Measurements from ENCODE around the gene NAB2.

Gene NAB2

DNA sequence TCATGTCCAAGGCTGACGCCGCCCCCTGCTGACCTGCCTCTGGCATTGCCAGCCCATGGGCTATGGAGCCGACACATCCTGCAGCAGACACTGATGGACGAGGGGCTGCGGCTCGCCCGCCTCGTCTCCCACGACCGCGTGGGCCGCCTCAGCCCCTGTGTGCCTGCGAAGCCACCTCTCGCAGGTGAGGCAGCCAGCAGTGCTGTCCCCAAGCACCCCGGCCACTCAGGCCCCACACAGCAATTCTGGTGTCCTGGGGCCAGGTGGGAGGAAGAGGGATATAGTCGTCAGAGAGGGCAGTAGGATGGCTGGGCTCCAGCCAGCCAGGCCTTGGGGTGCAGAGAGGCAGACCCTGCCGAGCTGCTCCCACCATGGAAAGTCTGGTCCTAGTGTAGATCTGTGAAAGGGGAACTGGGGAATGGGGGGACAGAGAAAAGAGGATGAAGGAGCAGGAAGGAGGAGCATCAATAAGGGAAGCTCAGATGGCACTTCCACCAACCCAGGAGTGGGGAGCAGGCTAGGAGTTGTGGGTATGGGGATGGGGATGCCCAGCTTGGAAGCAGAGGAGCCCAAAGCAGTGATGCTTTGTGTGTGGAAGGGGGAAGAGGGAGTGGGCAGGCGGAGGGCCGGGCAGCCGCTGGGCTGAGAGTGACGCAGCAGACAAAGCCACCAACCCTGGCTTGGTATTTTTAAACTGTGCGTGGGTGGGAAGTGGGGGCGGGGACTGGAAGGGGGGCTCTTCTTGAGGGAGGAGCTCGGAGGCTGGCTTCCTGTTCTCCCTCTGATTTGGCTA is 4.7 kb downstream of the NAB2 start:
- peak; percentile 92 for DNase-seq (ENCODE audit: low spot score)

- no peak for DNase-seq (ENCODE audit: low spot score)
These were observed 5.6 kb downstream of the NAB2 start for GRCh38 chr12:57094208-57095160.

DNA sequence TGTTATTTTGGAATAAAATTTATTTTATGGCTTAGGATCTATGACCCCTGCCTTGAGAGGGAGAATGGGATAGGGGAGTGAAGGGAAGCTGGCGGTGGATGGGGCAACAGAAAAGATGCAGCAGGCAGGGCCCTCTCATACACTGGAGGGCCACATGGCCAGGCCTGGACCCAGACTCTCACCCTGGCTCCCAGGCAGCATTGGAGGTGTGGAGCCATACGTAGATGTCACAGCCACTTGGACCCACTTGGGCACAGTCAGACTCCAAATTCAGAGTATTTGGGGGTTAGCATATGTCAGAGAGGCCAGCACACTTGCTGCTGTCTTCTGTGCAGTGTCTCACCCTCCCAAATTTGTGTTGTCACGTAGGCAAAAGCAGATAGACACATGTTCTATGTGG is 6.5 kb downstream of the NAB2 start:
- DNase-seq (ENCODE audit: low spot score): no peak

- no peak for DNase-seq (ENCODE audit: low spot score)
These were observed 7.2 kb downstream of the NAB2 start for GRCh38 chr12:57096099-57096572.

- DNase-seq (ENCODE audit: low spot score): no peak
These were observed 8.0 kb downstream of the NAB2 start for GRCh38 chr12:57096748-57097553.

DNA sequence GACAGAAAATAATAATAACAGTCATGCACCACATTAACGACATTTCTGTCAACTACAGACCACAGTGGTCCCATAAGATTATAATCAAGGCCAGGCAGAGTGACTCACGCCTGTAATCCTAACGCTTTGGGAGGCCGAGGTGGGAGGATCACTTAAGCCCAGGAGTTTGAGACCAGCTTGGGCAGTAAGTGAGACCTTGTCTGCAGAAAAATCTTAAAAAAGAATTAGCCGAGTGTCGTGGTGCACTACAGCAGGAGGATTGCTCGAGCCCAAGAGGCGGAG is 8.6 kb downstream of the NAB2 start:
- DNase-seq (ENCODE audit: low spot score): no peak

- DNase-seq (ENCODE audit: low spot score): no peak
These were observed 9.6 kb downstream of the NAB2 start for GRCh38 chr12:57098546-57098945.

GRCh38 chr12:57099047-57099714 is 10.3 kb downstream of the NAB2 start:
- DNase-seq (ENCODE audit: low spot score): no peak

DNA sequence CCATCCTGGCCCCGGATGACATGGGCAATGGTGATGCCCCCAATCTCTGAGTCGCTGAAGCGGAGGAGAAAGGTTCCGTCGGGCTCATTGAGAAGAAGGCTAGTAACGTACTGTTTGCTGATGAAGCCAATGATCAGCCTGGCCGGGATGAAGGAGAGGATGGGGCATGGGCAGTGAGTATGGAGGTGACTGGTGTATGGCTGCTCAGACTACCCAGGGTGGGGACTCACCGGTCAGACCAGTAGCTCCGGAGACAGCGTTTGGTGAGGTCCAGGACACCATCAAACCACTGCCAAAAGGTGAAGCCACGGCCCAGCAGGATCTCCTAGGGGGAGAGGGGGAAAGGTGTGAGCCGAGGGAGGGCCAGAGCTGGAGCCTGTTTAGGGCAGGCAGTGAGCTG is 10.9 kb downstream of the NAB2 start:
- DNase-seq (ENCODE audit: low spot score): no peak

DNA sequence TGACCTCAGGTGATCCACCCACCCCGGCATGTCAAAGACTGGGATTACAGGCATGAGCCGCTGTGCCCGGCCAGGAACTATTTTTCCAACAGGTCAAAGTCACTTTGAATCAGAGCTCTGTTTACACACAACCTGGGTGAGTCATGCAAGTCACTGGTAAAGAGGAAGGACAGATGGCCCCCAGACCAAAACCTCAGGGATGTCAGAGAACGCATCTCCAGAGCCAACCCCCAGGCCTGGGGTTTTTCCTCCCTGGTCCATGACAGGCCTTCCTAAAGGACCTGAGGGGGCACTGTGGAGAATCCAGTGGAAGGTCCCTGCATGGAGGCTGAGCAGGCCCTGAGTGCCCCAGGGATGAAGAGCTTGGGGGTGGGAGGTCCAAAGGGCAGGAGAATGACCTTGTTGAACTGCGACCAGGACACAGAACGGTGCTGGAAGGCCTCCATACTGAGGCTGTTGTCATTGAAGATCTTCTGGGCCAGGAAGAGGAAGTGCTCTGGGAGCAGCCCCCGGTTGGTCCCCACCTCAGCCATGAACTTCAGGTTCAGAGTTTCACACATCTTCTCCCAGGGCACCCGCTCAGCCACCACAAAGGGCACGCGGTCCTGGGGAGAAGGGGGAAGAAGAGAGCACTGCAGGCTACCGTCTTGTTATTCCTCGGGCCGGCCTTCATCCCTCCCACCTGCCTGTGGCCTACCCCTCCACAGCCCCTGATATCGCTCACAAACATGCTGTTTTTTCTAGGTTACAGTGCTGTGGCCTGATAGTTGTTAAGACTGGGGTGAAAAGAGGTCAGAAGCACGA is 13.2 kb downstream of the NAB2 start:
- no peak for DNase-seq (ENCODE audit: low spot score)

DNA sequence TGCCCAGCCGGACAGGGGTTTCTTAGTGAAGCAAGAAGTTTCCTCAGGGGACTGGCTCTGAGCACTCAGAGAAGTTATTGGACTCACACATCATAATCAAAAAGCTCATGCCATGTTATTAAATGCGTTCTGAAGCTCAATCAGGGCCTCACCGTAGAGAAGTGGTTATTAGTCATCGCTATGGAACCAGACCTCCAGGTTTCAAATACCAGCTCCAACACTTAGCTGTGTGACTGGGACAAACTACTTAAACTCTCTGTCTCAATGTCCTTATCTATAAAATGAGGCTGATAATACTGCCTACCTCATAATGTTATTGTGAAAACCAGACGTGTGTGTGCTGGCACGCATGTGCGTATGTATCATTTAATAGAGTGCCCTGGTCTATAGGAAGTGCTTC is 14.9 kb downstream of the NAB2 start:
- DNase-seq (ENCODE audit: low spot score): no peak

DNA sequence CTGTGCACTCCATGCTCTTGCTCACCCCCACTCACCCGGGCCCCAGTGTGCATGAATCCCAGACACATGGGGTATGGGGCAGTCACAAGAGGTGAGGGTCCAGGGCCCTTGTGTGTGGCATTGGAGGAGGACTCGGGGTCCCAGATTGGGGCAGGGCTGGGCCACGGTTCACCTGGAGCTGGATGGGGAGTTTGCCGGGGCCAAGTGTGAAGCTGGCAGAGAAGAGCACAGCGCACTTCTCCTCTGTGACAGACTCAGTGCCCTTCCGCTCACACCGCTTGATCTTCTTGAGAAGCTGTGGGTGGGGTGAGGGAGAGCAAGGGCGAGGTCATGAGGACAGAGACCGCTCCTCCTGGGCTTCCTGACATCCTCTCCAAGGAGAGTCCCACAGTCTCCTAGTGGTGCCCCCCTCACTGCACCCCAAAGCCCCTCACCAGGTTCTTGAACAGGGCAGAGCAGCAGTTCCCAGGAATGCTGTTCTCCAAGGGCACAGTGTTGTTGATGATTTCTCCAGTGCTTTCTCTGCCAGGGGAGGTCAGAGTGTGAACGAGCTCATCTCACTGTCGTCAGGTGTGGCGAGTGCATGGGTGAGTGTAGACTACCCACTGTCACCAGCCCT is 15.5 kb downstream of the NAB2 start:
- no peak for DNase-seq (ENCODE audit: low spot score)

GRCh38 chr12:57105011-57105753 is 16.3 kb downstream of the NAB2 start:
- no peak for DNase-seq (ENCODE audit: low spot score)

- no peak for DNase-seq (ENCODE audit: low spot score)
These were observed 17.3 kb downstream of the NAB2 start for GRCh38 chr12:57106021-57106708.

DNA sequence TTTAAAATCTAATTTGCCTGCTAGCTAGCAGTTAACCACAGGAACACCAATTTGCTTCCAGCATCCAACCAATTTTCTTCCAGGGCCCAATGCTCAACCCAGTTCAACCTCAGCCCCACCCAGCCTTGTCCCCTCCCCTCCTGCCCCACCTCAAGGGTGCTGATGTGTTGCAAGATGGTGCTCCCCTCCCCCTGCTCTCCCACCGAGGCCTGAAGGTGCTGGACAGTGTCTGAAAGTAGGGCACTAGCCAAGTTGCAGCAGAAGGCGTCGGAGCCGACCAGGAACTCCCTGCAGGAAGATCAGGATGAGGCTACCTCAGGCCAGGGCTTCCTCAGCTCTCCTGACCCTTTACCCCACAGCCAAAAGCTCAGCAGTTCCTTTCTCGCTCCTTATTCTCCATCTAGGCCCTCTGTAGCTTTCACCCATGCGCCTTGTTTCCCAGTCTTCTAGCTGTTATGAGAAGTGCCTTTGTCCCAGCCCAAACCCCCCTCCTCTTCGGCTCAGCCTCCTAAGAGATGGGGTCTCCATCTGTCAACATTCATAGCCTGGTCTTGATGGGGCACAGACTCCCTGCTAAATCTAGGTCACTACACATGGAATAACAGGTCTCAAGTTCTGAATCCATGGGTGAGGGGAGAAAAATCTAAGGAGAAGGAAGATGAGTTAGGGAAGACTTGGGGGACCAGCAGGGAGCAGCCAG is 18.7 kb downstream of the NAB2 start:
- DNase-seq (ENCODE audit: low spot score): no peak

- DNase-seq (ENCODE audit: low spot score): no peak
These were observed 20.5 kb downstream of the NAB2 start for GRCh38 chr12:57109207-57110103.

All from GM03348 (cell line).